ENCODE results near the gene MAGEA4. TPM values are rescaled to one million over a fixed set of nuclear protein-coding genes. Genes with fewer than 3 reads are reported as not detected.

Gene MAGEA4
- total RNA-seq, 1 donor from 2014 or later: not detected

- H3K4me1 Mint-ChIP-seq (ENCODE audit: unreplicated experiment): peaks cover 6% of the 10 kb centered on the region
- H3K27ac Mint-ChIP-seq: no peak overlapping the region
- peak overlapping the region; percentile 3 for H3K4me3 Mint-ChIP-seq
- H3K27me3 Mint-ChIP-seq: no peaks in the 10 kb centered on the region
- TF ChIP-seq, protein P1, sequence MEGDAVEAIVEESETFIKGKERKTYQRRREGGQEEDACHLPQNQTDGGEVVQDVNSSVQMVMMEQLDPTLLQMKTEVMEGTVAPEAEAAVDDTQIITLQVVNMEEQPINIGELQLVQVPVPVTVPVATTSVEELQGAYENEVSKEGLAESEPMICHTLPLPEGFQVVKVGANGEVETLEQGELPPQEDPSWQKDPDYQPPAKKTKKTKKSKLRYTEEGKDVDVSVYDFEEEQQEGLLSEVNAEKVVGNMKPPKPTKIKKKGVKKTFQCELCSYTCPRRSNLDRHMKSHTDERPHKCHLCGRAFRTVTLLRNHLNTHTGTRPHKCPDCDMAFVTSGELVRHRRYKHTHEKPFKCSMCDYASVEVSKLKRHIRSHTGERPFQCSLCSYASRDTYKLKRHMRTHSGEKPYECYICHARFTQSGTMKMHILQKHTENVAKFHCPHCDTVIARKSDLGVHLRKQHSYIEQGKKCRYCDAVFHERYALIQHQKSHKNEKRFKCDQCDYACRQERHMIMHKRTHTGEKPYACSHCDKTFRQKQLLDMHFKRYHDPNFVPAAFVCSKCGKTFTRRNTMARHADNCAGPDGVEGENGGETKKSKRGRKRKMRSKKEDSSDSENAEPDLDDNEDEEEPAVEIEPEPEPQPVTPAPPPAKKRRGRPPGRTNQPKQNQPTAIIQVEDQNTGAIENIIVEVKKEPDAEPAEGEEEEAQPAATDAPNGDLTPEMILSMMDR (conservative IDR thresholded peaks at IDR 0.05): no peak
- H3K9me3 Mint-ChIP-seq: no peaks in the 10 kb centered on the region
- DNase-seq (ENCODE audit: extremely low spot score, unreplicated experiment): no peak
- H3K36me3 Mint-ChIP-seq: no peaks in the 10 kb centered on the region
Observed at GRCh38 chrX:151878574-151878973, 34.1 kb upstream of the MAGEA4 start.

DNA sequence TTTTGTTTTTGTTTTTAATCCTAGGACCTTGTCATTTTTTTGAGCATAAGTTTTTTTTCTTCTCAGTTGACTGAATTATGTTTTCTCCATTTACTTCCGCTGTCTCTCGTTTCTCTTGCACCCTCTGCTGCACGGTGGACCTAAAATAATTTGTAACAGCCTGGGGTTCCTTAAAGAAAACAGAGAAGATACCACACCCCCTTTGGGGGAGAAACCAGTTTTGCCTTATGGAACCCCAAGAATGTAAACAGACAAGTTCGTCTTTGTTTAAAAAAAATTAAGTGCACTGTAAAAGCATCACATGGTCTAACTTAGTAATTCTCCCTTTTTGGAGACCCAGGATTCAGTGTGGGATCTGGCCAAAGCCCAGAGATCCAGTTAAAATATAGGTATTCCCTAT is 32.8 kb upstream of the MAGEA4 start:
- H3K36me3 Mint-ChIP-seq: no peaks in the 10 kb centered on the region
- no peak for DNase-seq (ENCODE audit: extremely low spot score, unreplicated experiment)
- no peak overlapping the region for H3K27ac Mint-ChIP-seq
- H3K4me3 Mint-ChIP-seq: no peak overlapping the region
- H3K27me3 Mint-ChIP-seq: no peaks in the 10 kb centered on the region
- TF ChIP-seq, protein P1 (conservative IDR thresholded peaks at IDR 0.05): no peak
- peaks cover 6% of the 10 kb centered on the region for H3K4me1 Mint-ChIP-seq (ENCODE audit: unreplicated experiment)
- H3K9me3 Mint-ChIP-seq: no peaks in the 10 kb centered on the region

DNA sequence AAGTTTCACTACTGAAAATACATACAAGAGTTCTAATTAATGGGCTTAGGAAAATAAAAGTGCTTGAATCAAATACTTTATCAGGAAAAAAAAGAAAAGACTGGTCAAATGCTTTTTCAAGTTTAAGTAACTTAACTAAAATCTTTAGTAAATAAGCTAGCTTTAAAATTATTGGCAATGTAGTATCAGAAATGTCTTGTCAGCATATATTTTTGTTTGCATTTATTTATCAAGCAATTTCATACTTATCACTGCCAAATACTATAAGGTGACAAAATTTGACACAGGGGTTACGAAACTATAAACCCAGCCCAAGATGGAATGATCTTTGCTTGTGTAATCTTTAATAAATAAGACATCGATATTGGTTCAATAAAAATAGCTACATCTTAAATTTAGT is 31.8 kb upstream of the MAGEA4 start:
- Mint-ChIP-seq H3K9me3 (no peaks in the 10 kb centered on the region), H3K36me3 (no peaks in the 10 kb centered on the region), H3K4me3 (no peak overlapping the region), H3K27me3 (no peaks in the 10 kb centered on the region), H3K27ac (no peak overlapping the region), H3K4me1 (ENCODE audit: unreplicated experiment) (peaks cover under 1% of the 10 kb centered on the region)
- DNase-seq (ENCODE audit: extremely low spot score, unreplicated experiment): no peak
- TF ChIP-seq, protein P1 (conservative IDR thresholded peaks at IDR 0.05): no peak

DNA sequence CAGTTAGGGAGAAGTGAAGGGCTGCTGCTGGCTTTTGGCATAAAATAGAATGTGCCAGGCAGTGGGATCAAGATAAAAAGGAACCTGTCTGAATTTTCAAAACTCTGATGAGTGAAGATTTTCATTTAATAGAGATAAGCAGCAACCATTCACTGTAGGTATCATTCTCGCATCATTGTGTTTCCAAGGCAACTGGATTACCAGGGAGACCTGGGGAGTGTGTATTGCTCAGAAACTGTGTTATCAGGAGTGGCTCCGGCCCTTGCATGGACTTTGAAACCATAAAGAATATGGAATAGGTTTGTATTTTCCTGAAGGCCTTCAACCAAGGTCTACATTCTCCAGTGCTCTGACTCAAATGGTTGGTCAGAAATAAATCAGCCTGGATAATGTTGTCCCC is 23.3 kb upstream of the MAGEA4 start:
- TF ChIP-seq, protein P1 (conservative IDR thresholded peaks at IDR 0.05): no peak
- Mint-ChIP-seq H3K36me3 (no peaks in the 10 kb centered on the region), H3K9me3 (no peaks in the 10 kb centered on the region), H3K4me1 (ENCODE audit: unreplicated experiment) (no peaks in the 10 kb centered on the region), H3K27ac (no peak overlapping the region), H3K27me3 (no peaks in the 10 kb centered on the region), H3K4me3 (no peak overlapping the region)
- DNase-seq (ENCODE audit: extremely low spot score, unreplicated experiment): no peak

DNA sequence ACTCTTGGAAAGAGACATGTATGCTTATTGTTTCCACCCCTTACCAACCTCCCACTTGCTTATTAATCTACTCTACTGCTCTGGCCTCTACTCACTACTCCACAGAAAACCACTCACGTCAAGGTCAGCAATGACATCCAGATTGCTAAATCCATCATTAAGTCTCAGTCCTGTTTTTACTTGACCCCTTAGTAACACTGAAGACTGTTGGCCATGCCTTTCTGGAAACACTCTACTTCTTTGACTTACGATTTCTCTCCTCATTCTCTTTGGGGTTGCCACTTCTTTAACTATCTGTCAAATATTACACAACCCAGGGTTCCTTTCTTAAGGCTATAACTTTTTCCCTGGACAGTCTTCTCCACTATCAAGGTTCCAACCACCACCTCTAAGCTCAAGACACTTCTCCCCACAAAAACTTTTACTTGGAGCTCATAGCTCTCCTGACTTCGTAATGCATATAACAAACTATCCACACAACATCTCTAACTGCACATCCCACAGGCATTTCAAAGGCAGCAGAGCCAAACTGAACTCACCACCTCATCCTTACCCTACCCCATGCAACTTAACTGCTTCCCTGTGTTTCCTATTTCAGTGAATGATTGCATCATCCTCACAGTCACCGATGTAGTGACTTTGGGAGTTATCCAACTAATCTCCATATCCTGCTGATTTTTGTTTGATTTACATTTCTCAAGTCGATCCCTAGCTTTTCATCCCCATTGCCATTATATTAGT is 15.8 kb upstream of the MAGEA4 start:
- no peak overlapping the region for H3K27ac Mint-ChIP-seq

More for the DNA sequence above, 15.8 kb upstream of the MAGEA4 start:
- H3K27me3 Mint-ChIP-seq: no peaks in the 10 kb centered on the region
- H3K9me3 Mint-ChIP-seq: no peaks in the 10 kb centered on the region
- DNase-seq (ENCODE audit: extremely low spot score, unreplicated experiment): no peak
- H3K36me3 Mint-ChIP-seq: no peaks in the 10 kb centered on the region
- TF ChIP-seq, protein P1 (conservative IDR thresholded peaks at IDR 0.05): no peak
- H3K4me3 Mint-ChIP-seq: no peak overlapping the region
- H3K4me1 Mint-ChIP-seq (ENCODE audit: unreplicated experiment): no peaks in the 10 kb centered on the region

Data from type B pancreatic cell (in vitro differentiated cells).